Mesothelial cell of epicardium (in vitro differentiated cells): ENCODE data around the gene WDR17. TPM values are rescaled to one million over a fixed set of nuclear protein-coding genes. Genes with fewer than 3 reads are reported as not detected.

Source experiments
- DNase-seq, 2 experiments: peaks; one replicate each; pipeline ENCODE4 v3.0.0; 2021; ENCODE audit warnings: low spot score in 2 of 2; ENCODE audit not compliant: unreplicated experiment in 2 of 2
- H3K27ac Mint-ChIP-seq: 2 replicates; pipeline ENCODE4 v1.8.0; 2021; ENCODE audit warnings: mixed read lengths
- H3K27me3 Mint-ChIP-seq: 2 replicates; pipeline ENCODE4 v1.8.0; 2021; ENCODE audit warnings: low read depth, mixed read lengths
- H3K36me3 Mint-ChIP-seq: 2 replicates; pipeline ENCODE4 v1.8.0; 2021; ENCODE audit warnings: mixed read lengths
- H3K4me1 Mint-ChIP-seq: 2 replicates; pipeline ENCODE4 v1.8.0; 2021; ENCODE audit warnings: mixed read lengths
- H3K4me3 Mint-ChIP-seq: 2 replicates; pipeline ENCODE4 v1.8.0; 2021; ENCODE audit warnings: mild to moderate bottlenecking, moderate library complexity, mixed read lengths
- H3K9me3 Mint-ChIP-seq: 2 replicates; pipeline ENCODE4 v1.8.0; 2021; ENCODE audit warnings: mixed read lengths
- total RNA-seq: library from RNA; stranded (reverse); gene quantifications from 3 replicates; pipeline ENCODE4 v1.2.1, GENCODE V29; 2021
- TF ChIP-seq, protein P1 (sequence below): fragments of 200-600 bp; sonication (generic); IDR thresholded peaks from one replicate; pipeline ENCODE4 v1.5.0; 2021; ENCODE audit warnings: antibody characterized with exemption; ENCODE audit not compliant: unreplicated experiment

The WDR17 gene
- total RNA-seq, 1 donor from 2014 or later = 2.4 TPM

DNA sequence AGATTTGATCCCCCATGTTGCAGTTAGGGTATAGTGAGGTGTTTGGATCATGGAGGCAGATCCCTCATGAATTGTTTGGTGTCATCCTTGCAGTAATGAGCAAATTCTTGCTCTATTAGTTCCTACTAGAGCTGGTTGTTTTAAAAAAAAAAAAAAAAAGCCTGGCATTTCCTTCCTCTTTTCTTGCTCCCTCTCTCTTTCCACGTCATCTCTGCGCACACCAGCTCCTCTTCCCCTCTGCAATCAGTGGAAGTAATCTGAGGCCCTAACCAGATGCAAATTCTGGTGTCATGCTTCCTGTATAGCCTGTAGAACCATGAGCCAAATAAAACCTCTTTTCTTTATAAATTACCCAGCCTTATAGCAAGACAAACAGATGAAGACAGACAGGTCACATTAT lies 24.5 kb downstream of the WDR17 start:
- Mint-ChIP-seq H3K9me3 (peaks cover 17% of the 10 kb centered on the region), H3K27ac (no peak overlapping the region), H3K4me1 (no peaks in the 10 kb centered on the region), H3K4me3 (no peak overlapping the region), H3K27me3 (no peaks in the 10 kb centered on the region), H3K36me3 (peaks cover 1% of the 10 kb centered on the region)
- DNase-seq = no peak
- TF ChIP-seq, protein P1, sequence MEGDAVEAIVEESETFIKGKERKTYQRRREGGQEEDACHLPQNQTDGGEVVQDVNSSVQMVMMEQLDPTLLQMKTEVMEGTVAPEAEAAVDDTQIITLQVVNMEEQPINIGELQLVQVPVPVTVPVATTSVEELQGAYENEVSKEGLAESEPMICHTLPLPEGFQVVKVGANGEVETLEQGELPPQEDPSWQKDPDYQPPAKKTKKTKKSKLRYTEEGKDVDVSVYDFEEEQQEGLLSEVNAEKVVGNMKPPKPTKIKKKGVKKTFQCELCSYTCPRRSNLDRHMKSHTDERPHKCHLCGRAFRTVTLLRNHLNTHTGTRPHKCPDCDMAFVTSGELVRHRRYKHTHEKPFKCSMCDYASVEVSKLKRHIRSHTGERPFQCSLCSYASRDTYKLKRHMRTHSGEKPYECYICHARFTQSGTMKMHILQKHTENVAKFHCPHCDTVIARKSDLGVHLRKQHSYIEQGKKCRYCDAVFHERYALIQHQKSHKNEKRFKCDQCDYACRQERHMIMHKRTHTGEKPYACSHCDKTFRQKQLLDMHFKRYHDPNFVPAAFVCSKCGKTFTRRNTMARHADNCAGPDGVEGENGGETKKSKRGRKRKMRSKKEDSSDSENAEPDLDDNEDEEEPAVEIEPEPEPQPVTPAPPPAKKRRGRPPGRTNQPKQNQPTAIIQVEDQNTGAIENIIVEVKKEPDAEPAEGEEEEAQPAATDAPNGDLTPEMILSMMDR = no peak

DNA sequence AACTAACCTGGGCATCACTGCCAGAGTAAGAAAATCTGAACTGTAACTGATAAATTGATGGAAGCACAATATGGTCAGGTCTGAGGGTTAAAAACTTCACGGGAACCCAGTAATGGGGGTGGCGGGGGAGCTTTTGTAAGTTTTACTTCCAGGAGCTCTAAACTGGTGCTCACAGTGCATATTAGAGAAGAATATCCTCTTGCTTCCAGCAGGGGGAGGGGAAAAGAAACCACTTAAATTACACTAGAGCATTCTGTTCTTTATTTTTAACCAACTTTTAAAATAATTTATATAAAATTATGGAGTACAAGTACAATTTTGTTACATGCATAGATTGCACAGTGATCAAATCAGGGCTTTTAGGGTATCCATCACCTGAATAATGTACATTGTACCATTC lies 33.7 kb downstream of the WDR17 start:
- TF ChIP-seq, protein P1 = no peak
- no peak overlapping the region for H3K27ac Mint-ChIP-seq
- no peak overlapping the region for H3K4me3 Mint-ChIP-seq
- H3K4me1 Mint-ChIP-seq = no peaks in the 10 kb centered on the region
- H3K27me3 Mint-ChIP-seq = no peaks in the 10 kb centered on the region
- H3K36me3 Mint-ChIP-seq = peaks cover 5% of the 10 kb centered on the region
- no peak for DNase-seq
- peaks cover 39% of the 10 kb centered on the region for H3K9me3 Mint-ChIP-seq

DNA sequence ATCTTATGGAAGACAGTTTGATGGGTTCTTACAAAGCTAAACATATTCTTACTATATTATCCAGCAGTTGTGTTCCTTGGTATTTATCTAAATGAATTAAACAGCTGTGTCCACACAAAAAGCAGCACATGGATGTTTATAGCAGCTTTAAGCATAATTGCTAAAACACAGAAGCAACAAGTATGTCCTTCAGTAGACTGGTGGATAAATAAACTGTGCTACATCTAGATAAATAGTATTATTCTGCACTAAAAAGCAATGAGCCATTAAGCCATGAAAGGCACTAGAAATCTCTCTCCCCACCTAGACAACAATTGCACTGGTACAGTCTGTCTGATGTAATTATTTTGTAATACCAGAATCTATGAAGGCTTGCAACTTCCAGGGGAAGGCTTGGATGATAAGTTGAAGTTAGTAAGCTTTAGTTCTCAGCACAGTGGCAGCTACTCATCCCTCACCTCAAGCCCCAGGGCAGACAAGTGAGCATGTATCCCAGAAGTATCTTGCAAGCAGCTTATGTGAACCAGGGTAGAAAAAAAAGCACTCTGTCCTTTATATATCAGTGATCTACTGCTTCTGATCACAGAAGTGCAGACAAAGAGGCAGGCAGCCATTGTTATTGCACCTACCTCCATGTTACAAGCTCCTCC lies 36.9 kb downstream of the WDR17 start:
- no peaks in the 10 kb centered on the region for H3K4me1 Mint-ChIP-seq
- no peak overlapping the region for H3K27ac Mint-ChIP-seq
- H3K27me3 Mint-ChIP-seq = no peaks in the 10 kb centered on the region
- H3K4me3 Mint-ChIP-seq = no peak overlapping the region
- TF ChIP-seq, protein P1 = no peak
- H3K36me3 Mint-ChIP-seq = peaks cover 5% of the 10 kb centered on the region
- H3K9me3 Mint-ChIP-seq = peaks cover 52% of the 10 kb centered on the region
- DNase-seq = no peak

DNA sequence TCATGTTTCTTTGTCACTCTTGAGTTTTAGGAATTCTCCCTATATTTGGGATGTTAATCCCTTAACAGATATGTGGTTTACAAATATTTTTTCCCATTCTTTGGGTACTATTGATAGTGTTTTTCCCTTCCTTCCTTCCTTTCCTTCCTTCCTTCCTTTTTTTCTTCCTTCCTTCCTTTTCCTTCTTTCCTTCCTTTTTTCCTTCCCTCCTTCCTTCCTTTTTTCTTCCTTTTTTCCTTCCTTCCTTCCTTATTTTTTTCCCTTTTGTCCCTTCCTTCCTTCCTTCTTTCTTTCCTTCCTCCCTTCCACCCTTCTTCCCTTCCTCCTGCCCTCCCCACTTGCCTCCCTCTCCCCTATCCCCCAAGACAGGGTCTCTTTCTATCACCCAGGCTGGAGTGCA lies 42.1 kb downstream of the WDR17 start:
- Mint-ChIP-seq H3K9me3 (peaks cover 23% of the 10 kb centered on the region), H3K4me1 (no peaks in the 10 kb centered on the region), H3K27ac (no peak overlapping the region), H3K36me3 (peaks cover 3% of the 10 kb centered on the region), H3K4me3 (no peak overlapping the region), H3K27me3 (no peaks in the 10 kb centered on the region)
- TF ChIP-seq, protein P1 = no peak
- no peak for DNase-seq

DNA sequence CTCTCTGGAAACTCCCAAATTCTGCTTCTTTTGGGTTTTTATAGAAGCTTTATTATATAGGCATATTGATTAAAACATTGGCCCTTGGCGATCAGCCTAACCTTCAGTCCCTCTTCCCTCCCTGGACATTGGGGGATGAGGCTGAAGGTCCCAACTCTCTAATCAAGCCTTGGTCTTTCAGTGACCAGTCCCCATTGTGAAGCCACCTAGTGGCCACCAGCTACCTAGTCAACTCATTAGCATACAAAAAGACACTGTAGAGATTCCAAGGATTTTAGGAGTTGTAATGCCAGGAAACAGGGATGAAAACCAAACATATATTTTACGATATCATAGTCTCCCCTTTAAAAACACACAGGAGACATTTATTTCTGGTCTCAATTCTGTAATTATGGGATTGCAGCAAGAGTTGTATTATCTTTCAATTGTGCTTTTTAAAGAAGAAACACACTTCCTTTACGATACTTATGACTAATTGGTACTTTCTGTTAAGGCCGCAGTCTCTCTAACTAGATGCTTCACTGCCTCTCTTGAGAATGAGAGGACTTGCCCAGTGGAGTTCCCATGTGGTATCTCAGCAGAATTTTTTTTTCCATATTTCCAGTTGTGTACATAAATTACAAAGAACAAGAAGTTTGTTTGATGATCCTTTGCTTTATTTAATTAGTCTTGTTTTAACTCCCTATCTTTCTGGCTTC lies 58.2 kb downstream of the WDR17 start:
- Mint-ChIP-seq H3K9me3 (no peaks in the 10 kb centered on the region), H3K4me3 (no peak overlapping the region), H3K36me3 (no peaks in the 10 kb centered on the region), H3K27me3 (no peaks in the 10 kb centered on the region), H3K4me1 (peaks cover 11% of the 10 kb centered on the region), H3K27ac (no peak overlapping the region)
- TF ChIP-seq, protein P1 = no peak
- no peak for DNase-seq
